Activated CD8-positive, alpha-beta memory T cell treated with anti-CD3 and anti-CD28 coated beads, Interleukin-2, amount 50 U/mL, for 4 hours (primary cell): ENCODE measurements around the gene SYNE1.
"Not testable (repeated sequence)": the region's sequence is repeated elsewhere in the genome, so short reads cannot be mapped to it uniquely, and the experiment has no call there.

Source experiments
- DNase-seq: peaks from one replicate; pipeline ENCODE4 v3.0.0-alpha.2; 2020

Gene SYNE1

DNA sequence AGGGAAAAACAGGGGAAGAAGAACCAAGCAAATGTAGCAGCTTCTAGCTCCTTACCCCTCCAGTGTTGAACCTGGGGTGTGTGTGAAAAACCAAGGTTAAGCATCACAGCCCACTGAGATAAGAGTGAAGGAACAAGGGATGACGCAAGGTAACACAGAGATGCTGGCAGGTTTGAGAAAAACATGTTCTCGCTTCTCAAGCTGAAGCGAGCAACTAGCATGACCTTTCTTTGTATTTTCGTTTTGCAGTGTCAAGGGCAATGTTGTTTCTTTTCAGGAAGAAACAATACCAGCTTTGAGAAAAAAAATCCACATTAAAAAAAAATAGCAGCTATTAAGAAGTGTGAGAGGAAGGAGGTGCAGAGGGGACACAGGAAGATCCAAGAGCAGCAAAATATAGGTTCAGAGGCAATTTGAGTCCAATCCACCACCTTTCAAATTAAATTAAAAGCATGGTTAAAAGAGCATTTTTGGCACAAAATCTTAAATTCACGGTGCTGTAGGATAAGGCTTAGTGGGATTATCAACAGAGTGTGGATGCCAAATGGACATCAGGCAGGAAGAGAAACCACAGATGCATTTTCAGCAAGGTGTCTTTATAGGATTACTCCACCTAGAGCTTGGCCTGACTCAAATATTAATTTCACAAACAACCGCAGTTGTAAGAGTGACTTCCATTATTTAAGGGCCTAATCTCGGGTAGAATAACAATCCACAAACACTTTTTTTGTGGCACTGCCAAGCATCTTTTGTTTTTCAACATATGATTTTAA, 70.9 kb downstream of the SYNE1 start:
- DNase-seq = no peak

DNA sequence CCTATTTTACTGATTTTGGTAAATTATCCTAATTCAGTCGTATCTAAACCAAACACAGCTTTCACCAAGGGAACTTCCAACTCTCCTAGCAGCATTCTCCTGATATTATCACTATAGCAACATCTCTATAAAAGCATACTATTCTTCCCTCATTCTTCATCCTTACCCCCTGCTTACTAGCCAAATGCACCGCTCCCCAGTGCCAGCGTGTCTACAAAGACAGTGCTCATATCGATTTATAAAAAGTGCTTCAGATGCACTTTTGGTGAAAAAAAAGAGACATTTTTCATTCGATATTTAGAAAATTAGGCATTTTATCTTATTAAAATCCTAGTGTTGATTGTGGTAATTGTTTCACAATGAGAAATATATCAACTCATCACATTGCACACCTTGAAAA, 74.0 kb downstream of the SYNE1 start:
- no peak for DNase-seq

DNA sequence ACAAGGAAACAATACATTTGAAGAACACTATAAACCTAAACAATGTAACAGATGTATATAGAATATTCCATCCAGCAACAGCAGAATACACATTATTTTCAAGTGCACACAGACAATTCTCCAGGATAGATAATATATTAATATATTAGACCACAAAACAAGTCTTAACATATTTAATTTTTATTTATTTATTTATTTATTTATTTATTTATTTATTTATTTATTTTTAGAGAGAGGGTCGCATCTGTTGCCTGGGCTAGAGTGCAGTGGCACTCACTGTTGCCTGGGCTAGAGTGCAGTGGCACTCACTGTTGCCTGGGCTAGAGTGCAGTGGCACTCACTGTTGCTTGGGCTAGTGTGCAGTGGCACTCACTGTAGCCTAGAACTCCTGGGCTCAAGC, 78.4 kb downstream of the SYNE1 start:
- DNase-seq = not testable (repeated sequence)

DNA sequence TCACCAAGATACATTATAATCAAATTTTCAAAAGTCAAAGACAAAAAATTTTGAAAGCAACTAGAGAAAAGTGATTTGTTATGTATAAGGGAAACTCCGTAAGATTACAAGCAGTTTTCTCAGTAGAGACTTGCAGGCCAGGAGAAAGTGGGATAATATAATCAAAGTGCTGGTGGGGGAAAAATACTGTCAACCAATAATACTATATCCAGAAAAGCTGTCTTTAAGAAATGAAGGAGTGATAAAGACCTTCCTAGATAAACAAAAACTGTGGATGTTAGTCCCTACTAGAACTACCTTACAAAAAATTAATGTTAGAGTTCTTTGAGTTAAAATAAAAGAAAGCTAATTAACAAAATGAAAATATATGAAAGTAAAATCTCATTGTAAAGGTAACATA, 79.7 kb downstream of the SYNE1 start:
- no peak for DNase-seq

DNA sequence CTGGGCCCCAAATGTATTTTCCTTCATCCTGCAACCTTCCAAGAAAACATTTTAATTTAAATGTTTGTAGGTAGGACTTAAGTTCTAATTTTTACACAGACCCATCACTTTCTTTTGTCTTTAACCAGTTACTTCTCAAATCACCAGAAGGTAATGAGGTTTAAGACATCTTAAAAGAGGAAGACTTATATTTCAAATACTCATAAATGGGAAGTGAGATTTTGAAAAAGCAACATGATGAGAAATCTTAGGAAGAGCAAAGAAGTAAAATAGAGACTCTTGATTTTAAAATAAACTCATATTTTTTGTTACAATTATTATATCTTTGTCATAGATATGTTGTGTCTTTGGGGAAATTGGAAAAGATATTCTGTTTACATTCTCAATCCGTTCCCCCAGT, 82.3 kb downstream of the SYNE1 start:
- no peak for DNase-seq

DNA sequence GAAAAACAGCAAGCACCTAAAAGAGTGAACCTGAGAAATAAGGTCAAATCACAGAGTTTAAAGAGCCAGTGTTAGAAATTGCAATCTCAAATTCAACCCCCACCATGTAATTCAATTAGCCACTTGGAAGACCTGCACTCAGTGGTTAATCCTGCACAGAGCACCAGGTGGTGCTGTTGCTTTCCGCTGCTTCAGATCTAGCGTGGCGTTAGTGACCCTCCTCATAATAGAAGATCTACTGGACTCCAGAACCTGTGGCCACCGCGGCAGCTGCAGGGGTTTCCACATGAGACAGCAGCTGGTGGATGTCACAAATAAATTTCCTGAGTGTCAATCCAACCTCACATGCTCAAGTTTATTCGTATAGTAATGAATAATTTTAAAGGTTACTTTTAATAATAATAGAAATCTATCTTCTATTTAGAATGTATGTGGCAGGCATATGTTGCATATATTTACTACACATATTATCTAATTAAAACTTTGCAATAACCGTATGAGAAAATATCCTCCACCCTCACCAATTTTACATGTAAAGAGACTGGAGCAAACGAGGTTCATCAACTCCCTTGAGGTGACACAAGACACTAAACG, 84.4 kb downstream of the SYNE1 start:
- DNase-seq = peak; percentile 33

DNA sequence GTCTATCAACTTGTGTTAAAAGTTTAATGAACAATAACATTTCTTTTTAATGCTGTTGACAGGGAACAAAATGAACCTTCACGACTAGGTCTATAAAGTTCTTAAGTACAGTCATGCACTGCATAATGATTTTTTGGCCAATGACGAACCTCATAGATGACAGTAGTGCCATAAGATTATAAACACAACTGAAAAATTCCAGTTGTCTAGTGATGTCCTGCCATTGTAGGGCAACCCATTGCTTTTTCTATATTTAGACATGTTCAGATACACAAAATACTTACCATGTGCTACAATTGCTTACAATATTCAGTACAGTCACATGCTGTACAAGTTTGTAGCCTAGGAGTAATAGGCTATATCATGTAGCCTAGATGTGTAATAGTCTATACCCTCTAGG, 93.6 kb downstream of the SYNE1 start:
- no peak for DNase-seq

DNA sequence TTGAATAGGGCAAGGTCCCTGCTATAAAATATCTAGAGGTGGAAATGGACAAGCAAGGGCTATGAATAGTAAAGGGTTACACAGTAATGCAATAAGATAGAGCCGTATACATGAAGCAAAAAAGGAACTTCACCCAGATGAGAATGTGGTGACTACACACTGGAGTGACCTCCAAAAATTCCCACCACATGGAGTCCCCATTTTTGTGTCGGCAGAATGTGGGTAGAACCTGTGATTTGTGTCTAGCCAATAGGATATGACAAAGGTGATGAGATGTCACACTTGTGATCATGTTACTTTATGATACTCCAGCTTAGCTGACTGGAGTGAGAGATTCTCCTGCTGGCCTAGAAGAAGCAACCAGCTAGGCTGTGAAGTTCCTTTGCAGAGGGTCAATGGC, 96.8 kb downstream of the SYNE1 start:
- DNase-seq = no peak

DNA sequence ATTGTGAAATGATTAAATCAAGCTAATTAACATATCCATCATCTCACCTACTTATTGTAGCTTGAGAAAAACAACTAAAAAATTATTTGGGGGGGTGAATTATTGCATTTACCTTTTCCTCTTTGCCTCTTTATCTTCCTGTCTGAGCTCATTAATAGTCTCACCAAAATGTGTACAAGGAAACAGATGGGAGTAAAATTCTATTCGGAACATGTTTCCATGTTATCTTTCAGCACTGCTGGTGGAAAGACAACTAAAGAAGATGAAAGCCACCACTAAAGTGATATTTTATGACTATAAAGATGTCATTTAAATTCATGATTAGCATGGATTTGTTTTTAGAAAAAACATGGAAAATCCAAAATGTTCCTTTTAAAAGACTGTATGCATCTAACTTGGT, 102.6 kb downstream of the SYNE1 start:
- no peak for DNase-seq

DNA sequence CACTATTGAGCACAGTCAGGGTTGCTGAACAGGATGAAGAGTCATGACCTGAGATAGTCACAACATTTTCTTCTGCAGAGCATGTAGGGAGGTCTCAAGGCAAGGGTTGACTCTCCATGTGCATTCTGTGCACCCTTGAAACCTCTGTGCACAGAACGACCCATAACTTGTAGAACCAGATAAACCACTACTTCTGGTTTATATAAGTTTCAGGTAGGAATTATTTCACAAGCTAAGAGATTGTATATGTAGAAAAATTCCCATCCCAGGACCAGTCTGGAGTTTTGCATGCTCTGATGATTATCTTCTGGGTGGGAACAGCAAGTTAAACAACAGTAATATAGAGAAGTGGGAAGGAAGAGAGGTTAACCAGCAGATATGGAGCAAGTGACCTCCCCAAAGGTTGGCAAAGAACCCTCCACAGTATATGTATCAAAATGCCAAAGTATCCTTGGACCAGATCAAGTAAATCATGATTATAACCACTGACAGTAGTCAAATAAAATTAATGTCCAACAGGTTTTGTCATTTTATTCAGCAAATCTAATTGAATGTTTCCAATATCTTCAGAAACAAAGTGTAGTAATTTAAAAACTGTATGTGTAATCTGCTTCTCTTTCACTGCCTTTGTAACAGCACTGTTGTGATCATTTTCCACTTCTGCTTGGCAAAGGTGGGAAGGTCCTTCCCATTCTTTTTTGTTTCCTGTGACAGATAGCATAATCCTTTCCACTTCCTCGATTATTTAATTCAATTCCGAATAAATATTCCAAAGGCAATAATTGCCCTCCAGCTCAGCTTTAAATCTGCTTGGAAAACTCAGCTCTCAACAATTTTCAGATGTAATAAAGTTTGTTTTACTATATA, 104.4 kb downstream of the SYNE1 start:
- DNase-seq = no peak

DNA sequence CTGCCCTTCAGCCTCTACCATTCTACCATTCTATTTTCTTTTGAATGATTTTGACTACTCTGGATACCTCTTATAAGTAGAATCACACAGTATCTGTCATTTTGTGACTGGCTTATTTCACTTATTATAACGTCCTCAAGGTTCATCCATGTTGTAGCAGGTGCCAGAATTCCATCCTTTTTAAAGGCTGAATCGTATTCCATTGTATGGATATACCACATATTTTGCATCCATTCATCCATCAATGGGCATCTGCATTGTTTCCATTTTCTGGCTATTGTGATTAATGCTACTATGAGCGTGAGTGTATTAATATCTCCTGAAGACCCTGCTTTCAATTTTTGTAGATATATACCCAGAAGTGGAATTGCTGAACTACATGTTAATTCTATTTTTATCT, 105.5 kb downstream of the SYNE1 start:
- no peak for DNase-seq

DNA sequence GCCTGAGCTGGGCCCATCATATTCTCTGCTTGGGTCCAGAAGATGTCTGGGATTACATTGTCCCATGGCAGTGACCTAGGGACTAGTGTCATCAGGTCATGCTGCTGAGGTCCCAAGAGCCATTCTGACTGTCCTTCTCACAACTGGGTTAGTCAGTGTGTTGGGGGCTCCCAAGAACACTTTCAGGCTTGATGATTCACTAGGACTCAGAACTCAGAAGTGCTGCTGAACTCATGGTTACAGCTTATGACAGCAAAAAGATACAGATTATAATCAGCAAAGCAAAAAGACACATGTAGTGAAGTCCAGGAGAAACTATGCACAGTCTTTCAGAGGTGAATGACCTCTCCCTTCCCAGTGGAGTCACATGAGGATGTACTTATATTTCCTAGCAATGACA, 107.8 kb downstream of the SYNE1 start:
- no peak for DNase-seq

DNA sequence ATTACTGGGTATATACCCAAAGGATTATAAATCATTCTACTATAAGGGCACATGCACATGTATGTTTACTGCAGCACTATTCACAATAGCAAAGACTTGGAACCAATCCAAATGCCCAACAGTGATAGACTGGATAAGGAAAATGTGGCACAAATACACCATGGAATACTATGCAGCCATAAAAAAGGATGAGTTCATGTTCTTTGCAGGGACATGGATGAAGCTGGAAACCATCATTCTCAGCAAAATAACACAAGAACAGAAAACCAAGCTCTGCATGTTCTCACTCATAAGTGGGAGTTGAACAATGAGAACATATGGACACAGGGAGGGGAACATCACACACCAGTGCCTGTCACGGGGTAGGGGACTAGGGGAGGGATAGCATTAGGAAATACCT, 123.0 kb downstream of the SYNE1 start:
- not testable (repeated sequence) for DNase-seq

DNA sequence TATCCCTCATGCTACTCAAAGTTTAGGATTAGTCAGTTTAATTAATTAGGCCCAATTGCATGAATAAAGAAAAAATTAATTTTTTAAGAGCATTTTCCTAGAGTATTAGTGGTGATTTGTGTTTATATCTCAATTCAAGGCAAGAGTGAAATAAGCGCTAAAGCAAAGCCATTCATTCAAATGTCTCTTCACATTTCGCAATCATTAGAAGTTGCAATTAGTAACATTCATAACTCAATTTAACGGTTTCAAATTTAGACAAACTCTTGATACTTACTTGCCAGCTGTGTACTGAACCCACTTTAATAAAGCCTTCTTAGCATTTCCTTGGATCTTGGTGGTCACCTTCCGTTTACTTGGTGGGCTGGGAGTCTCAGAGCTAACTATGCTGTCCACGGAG, 127.2 kb downstream of the SYNE1 start:
- no peak for DNase-seq

DNA sequence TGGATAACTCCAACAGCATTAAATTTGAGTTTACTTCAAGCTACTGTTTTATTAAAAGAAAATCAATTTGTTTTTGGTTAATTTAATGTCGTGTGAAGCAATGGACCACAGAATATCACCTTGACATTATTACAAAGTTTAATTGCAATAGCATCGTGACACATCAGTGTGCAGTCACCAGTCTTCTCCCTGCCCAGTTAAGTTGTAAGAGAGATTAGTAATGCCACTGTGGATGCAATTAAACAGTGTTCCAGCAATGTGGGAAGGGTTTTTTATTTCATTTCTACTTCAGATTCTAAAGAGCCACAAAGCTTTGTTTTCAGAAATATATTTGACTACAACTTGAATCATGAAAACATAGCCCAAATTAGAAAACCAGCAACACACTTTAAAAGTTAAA, 128.7 kb downstream of the SYNE1 start:
- DNase-seq = no peak

DNA sequence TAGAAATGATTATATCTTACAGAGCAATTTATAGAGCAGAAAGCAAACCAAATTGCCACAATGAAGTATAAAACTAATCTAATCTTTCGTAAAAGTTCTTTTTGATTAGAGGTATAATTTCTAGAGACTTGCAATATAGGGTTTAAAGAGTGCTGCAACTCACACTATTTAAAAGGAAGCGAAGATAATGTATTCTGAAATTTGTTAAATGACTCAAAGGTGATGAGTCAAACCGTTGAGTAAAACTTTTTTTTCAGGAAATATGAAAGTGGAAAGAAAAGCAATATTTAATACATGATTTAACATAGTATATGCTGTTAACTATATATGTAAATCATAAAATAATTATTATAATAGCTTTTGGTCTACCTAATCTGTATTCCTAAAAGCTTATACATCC, 133.6 kb downstream of the SYNE1 start:
- DNase-seq = no peak

DNA sequence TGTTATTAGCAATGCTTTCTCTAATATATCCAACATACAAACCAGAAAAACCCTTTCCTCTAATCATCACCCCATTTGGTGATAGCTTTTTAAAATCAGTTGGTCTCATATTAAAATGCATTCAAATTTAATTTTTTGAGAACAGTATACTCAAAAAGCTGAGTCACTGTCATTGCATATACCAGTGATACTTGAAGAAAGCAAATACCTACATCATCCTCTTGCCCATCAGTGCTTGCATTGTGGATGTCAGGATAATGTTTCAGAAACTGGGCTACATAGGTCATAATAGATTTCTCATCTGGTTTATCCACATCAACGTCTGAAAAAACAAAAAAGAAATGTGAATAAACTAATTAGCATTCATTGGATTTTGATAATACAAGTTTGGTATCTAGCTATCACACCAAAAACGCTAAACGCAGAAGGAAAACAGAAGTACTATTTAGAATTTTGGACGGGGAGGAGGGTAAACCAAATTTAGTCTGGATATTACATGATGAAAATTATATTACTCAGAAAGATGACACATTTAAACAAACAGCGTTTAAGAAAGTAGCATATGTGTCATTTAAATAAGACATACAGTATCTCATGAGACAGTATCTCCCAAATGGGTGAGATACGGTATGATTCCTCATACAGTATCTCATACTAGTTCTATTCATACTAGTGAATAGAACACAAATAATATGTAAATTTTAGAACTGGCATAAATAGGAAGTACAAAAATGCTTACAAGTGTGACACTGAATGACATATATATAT, 134.6 kb downstream of the SYNE1 start:
- no peak for DNase-seq

DNA sequence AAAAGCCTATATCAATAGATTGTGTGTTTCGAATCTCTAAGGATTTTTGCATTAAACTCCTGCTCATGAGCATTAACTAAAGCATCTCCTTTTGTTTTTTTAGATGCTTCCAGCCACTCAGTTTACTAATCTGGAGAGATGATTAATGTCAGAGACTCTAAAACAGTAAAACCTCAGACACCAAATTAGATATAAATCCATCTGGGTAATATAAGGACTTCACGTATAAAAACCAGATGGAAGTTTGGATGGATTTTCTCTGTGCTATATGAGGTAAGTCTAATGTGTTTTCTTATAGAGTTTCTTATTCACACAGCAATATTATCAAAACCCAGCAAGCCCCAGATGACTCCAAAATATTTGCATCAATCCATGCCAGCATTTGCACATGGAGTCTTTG, 137.2 kb downstream of the SYNE1 start:
- DNase-seq = no peak

DNA sequence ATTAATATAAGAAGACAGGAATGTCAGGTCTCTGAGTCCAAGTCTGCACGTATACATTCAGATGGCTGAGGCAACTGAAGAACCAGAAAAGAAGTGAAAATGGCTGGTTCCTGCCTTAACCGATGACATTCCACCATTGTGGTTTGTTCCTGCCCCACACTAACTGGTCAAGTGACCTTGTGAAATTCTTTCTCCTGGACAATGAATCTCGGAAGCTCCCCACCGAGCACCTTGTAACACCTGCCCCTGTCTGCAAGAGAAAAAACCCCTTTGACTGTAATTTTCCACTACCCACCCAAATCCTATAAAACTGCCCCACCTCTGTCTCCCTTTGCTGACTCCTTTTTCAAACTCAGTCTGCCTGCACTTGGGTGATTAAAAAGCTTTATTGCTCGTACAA, 140.4 kb downstream of the SYNE1 start:
- DNase-seq = no peak

DNA sequence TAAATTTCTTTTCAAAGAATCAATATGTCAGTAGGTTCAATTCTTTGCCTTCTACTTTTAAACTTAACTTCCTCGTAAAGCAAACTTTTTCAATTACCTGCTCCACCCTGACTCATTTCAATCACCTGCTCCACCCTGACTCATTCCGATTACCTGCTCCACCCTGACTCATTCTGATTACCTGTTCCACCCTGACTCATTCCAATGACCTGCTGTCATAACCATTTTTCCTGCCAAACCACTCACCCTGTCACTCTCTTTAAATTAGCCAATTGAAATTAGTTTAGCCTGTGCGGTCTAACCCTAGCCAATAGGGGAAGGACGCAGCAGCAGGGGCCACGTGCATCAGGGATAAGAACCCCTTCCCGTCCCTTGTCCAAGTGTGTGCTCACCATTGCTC, 141.7 kb downstream of the SYNE1 start:
- DNase-seq = not testable (repeated sequence)

DNA sequence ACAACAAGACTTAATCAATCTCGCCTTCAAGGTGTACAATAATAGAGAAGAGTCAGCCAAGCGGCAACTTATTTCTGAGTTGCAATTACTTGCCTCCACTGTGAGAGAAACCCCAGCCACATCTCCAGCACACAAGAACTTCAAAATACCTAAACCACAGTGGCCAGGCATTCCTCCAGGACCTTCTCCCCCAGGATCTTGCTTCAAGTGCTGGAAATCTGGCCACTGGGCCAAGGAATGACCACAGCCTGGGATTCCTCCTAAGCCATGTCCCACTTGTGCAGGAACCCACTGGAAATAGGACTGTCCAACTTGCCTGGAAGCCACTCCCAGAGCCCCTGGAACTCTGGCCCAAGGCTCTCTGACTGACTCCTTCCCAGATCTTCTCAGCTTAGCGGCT, 144.9 kb downstream of the SYNE1 start:
- not testable (repeated sequence) for DNase-seq

DNA sequence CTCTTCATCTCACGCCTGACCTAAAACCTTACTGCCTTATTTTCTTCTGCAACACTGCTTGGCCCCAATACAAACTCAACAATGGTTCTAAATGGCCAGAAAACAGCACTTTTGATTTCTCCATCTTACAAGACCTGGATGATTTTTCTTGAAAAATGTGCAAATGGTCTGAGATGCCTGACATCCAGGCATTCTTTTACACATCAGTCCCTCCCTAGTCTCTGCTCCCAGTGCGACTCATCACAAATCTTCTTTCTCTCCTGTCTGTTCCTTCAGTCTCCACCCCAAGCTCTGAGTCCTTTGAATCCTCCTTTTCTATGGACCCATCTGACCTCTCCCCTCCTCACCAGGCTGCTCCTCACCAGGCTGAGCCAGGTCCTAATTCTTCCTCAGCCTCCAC, 145.7 kb downstream of the SYNE1 start:
- DNase-seq = not testable (repeated sequence)

DNA sequence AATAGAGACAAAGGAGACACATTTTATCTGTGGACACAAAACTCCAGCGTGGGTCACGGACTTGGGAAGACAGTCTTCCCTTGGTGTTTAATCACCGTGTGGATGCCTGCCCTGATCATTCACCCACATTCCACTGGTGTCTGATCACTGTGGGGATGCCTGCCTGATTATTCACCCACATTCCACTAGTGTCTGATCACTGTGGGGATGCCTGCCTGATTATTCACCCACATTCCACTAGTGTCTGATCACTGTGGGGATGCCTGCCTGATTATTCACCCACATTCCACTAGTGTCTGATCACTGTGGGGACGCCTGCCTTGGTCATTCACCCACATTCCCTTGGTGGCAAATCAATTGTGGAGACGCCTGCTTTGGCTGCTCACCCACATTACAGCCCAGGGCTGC, 146.2 kb downstream of the SYNE1 start:
- DNase-seq = not testable (repeated sequence)
